Ureter (tissue), 1 donor: ENCODE measurements around the gene LKAAEAR1. TPM values are rescaled to one million over a fixed set of nuclear protein-coding genes. Genes with fewer than 3 reads are reported as not detected.
"Not testable (repeated sequence)": the region's sequence is repeated elsewhere in the genome, so short reads cannot be mapped to it uniquely, and the experiment has no call there.

ENCODE experiments used
- DNase-seq: peaks from one replicate; pipeline ENCODE4 v3.0.0-alpha.2; 2020; ENCODE audit warnings: low spot score
- total RNA-seq: library from RNA; stranded (reverse); gene quantifications from one replicate; pipeline ENCODE4 v1.2.4, GENCODE V29; 2023
- donor health status: DM: yes; HTN: yes; CAD: no.

The LKAAEAR1 gene, protein sequence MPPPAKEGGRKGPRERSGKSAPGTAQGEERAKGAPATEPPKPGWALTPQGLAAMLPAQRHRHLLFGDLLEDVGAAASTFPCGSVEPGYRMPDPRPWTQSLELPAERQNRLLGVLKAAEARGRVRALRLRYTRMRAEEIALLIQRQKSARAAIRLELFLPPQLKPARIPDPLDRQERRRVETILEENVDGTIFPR
- total RNA-seq = not detected

DNA sequence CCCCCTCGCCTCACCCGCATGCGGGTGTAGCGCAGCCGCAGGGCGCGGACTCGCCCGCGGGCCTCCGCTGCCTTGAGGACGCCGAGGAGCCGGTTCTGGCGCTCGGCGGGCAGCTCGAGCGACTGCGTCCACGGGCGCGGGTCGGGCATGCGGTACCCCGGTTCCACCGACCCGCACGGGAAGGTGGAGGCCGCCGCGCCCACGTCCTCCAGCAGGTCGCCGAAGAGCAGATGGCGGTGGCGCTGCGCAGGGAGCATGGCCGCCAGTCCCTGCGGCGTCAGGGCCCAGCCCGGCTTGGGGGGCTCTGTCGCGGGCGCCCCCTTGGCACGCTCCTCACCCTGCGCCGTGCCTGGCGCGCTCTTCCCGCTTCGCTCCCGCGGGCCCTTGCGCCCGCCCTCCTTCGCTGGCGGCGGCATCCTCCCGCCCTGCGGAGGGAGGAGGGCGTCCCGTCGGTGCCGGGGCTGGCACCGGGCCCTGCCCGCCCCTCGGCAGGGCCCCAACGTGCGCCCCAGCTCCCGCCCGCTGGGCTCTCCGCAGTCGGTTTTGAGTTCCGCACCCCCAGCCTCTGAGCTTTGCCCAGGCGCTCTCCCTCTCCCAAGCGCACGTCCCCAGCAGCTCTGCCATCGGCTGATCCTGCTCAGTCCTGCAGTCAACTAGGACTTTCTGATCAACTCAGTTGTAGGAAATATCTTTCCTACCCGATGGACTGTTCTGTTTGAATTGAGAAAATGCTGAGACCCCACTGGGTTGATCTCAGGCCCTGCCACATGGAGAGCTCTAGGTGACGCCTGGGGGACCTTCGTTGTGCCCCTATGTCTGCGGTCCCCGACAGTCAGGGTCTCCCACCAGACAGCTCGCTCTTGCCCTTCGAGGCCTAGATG, at the start of gene LKAAEAR1:
TSS of gene LKAAEAR1 (minus strand) at position 595 of the 881 bp plus-strand sequence. CDS start at position 416, 179 bp downstream.
- no peak for DNase-seq

DNA sequence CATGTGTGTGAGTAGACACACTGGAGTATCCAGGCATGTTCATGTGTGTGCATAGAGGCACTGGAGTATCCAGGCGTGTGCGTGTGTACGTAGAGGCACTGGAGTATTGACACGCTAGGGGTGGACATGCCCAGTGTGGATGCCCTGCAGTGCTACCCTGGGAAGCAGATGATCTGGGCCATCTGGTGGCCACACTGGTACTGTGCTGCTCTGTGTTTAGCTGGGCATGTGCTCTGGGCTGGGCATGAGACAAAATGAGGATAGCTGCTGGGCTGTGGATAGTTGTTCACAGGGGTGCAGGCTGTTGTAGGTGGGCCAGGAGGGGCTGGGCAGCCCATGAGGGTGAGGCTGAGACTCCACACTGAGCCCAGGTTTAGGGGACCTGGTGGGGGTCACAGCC, 47.2 kb upstream of the LKAAEAR1 start:
- DNase-seq = no peak

DNA sequence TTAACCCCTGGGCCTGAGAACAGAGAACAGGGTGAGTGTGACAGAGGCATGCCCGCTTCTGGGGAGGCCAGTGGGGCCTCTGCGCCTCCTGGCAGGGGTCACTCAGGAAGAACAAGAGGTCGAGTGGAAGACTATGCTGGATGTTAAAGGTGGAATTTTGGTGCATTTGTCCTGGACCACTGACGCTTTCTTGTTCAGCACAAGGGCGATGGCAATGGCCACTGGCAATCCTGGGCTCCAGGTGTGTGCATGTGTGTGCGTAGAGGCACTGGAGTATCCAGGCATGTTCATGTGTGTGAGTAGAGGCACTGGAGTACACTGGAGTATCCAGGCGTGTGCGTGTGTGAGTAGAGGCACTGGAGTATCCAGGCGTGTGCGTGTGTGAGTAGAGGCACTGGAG, 46.7 kb upstream of the LKAAEAR1 start:
- no peak for DNase-seq

DNA sequence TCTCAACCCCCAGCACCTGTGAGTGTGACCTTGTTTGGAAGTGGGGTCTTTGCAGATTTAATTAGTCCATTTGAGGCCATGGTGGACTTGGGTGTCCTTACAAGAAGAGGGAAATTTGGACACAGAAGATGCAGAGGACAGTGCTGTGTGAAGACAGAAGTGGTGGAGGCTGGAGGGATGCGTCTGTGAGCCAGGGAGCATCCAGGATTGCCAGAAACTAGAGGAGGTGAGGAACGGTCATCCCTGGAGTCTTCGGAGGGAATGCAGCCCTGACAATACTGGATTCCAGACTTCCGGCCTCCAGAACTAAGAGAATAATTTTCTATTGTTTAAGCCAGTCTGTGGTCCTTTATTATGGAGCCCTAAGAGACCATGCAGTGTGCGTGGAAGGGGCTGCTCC, 46.1 kb upstream of the LKAAEAR1 start:
- DNase-seq = no peak

DNA sequence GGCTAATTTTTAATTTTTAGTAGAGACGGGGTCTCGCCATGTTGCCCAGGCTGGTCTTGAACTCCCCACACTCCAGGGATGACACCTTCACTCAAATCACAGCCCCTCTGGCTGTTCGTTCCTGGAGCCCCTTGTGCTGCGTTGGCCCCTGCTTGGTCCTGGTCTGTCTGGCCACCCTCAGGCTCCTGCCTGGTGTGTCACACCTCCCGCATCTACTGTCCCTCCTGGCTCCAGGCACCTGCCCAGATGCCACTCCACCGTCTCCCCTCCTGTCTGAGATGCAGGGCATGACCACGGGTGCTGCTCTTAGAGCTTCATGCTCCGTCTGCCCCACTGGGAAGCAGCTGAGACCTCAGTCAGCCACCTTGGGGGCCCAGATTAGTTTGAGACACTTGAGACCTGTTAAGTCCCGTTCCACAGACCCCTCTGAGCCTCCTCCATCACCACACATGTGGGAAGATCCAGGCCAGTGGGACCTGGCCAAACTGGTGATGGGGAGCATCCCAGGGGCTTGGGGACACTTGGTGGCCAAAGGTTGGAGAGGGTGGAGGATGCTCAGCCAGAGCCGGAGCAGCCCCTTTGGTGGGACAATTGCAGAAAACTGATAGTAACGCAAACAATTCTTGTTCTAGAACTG, 45.1 kb upstream of the LKAAEAR1 start:
- DNase-seq = no peak

DNA sequence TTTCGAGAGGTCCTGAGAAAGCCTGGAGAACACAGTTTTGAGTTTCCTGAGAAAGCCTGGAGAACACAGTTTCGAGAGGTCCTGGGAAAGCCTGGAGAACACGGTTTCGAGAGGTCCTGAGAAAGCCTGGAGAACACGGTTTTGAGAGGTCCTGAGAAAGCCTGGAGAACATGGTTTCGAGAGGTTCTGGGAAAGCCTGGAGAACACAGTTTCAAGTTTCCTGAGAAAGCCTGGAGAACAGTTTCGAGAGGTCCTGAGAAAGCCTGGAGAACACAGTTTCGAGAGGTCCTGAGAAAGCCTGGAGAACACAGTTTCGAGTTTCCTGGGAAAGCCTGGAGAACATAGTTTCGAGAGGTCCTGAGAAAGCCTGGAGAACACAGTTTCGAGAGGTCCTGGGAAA, 39.3 kb upstream of the LKAAEAR1 start:
- not testable (repeated sequence) for DNase-seq

DNA sequence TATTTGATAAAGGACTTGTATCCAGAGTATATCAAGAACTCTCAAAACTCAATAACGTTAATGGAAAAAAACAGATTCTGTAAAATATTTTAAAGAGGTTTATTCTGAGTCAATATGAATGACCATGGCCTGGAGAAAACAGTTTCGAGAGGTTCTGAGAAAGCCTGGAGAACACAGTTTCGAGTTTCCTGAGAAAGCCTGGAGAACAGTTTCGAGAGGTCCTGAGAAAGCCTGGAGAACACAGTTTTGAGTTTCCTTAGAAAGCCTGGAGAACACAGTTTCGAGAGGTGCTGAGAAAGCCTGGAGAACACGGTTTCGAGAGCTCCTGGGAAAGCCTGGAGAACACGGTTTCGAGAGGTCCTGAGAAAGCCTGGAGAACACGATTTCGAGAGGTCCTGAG, 38.7 kb upstream of the LKAAEAR1 start:
- DNase-seq = not testable (repeated sequence)

DNA sequence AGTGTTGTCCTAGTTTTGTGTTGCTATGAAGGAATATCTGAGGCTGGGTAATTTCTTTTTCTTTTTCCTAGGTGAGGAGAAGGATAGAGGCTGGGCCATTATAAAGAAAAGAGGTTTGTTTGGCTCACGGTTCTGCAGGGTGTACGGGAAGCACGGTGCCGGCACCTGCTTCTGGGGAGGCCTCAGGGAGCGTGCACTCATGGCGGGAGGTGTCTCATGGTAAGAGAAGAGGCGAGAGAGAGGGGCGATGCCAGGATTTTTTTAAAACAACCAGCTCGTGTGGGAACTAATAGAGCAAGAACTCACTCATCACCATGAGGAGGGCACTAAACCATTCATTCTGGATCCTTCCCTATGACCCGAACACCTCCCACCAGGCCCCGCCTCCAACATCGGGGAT, 37.4 kb upstream of the LKAAEAR1 start:
- no peak for DNase-seq

DNA sequence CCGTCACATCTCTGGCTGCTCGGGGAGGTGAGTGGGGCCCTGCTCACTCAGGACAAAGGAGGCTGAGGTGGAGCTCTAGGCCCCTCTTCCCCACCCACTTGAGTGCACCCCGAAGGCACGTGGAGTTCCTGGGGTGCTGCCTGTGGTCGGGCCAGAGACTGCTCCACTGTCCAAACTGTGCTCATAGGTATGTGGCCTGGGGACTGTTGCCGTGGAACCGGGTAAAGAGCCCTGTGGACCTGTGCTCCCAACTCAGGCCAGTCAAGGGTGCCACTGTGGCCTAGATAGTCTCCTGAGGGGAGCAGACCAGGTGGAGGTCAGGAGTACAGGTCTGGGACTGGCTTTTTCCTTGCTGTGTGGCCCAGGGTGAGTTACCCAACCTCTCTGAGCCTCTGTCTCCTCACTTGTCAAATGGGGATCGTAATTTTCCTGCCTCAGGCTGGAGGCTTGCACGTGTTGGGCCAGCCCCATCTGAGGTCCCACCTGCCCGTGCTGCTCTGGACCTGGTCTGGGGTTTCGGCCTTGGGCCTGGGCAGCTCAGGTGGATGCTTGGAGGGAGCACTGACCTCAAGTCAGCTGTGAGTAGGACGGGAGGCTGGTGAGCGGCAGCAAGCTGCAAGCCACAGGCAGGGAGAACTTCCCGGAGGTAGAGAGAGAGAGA, 35.6 kb upstream of the LKAAEAR1 start:
- peak; percentile 29 for DNase-seq

DNA sequence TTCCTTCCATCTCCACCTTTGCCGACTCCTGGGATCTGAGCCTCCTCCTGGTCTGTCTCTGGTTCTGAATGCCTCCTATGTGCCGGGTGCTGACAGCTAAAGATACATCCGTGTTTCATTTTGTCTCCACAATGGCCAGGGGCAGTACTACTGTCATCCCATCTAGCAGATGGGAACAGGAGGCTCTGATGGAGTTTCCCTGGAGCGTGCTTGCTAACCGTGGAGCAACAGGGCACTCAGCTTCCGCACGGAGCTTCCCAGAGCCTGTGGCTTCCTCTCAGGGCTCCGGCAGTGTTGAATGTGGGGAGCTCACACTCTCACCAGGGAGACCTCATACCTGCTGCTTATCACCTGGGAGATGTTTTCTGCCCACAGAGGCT, 35.1 kb upstream of the LKAAEAR1 start:
- no peak for DNase-seq

DNA sequence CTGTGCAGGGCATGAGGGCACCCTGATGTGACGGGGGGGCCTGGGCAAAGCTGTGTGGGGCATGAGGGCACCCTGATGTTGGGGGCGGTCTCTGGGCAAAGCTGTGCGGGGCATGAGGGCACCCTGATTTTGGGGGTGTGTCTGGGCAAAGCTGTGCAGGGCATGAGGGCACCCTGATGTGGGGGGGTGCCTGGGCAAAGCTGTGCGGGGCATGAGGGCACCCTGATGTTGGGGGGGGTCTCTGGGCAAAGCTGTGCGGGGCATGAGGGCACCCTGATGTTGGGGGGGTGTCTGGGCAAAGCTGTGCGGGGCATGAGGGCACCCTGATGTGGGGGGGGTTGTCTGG, 33.2 kb upstream of the LKAAEAR1 start:
- DNase-seq = peak; percentile 1

DNA sequence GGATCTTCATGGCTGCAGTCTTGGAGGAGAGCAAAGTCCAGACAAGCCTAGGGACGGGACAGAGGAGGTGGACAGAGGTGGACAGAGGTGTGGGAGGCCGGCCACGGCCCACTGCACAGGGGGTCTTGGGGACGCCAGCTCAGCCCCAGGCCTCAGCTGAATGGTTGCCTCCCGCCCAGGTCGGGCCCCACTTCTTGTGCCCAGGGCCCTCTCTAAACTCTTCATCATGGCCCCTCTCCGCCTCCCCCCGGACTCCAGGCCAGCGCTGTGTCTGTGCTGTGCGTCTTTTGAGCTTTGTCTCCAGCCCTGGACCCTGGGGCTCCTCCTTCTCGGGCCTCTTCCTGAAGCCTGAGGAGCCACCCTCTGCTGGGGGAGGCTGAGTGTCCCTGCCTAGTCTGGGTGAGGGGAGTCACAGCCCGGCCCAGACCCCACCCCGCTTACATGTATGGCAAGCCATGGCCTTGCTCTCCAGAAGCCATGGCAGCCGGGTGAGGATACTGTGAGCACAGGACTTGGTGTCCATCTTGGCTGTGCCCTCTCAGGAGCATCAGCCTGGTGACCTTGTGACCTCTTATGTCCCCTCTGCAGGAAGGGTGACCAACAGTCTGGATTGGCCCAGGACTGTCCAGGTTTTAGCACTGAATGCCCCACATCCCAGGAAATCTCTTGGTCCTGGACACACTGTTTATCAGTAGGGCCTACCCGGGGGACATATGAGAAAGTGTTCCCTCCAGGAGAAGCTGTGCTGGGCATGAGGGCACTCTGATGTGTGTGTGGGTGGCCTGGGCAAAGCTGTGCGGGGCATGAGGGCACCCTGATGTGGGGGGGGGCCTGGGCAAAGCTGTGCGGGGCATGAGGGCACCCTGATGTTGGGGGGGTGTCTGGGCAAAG, 32.6 kb upstream of the LKAAEAR1 start:
- peak; percentile 33 for DNase-seq

DNA sequence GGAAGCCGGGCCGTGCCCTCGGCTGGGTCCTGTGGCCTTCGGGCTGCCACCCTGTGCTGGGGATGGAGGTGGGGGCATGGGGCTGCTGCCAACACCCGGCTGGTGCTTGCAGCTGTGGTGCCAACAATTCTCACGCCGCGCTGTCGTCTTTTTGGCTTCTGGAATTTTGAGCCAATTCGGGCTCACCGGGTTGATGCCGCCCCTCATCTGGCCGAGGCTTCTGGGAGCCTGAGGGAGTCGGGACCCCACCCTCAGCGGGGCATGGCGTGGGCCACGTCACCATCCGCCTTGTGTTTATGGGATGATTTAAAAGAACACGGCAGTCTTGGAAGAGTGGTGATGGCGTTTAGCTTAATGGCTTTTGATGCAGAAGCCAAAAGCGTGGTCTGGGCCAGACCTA, 31.8 kb upstream of the LKAAEAR1 start:
- peak; percentile 37 for DNase-seq

DNA sequence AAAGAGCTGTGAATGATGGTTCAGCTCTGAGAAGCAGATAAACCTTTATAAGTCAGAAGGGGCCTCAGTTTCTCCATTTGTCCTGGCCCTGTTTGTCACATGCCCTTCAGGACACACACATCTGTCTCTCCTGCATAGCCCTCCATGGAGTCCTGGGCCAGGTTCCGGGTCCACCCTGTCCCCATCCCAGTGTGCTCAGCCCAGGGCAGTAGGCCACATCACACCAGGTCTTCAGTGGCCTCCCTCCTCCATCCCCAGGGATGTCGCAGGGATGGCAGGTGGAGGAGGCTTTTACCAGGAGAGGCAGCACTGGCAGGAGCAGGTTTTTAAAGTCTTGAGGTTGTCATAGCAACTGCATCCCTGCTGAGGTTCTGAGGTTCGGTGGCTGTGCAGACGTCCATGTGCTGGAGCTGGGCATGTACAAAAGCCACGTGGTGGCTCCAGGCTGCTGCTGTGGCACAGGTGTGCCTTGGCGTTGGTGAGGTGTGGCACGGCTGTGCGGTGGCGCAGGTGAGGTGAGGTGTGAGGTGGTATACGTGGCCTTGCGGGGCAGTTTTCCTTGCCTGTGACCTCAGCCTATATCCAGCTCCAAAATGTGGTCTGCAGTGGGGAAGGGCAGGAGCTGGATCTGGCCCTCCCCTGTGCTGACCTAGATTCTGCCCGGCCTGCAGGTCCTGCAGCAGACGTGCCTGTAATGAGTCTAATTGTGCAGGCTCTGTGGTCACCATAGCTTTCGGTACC, 31.1 kb upstream of the LKAAEAR1 start:
- peak; percentile 36 for DNase-seq

DNA sequence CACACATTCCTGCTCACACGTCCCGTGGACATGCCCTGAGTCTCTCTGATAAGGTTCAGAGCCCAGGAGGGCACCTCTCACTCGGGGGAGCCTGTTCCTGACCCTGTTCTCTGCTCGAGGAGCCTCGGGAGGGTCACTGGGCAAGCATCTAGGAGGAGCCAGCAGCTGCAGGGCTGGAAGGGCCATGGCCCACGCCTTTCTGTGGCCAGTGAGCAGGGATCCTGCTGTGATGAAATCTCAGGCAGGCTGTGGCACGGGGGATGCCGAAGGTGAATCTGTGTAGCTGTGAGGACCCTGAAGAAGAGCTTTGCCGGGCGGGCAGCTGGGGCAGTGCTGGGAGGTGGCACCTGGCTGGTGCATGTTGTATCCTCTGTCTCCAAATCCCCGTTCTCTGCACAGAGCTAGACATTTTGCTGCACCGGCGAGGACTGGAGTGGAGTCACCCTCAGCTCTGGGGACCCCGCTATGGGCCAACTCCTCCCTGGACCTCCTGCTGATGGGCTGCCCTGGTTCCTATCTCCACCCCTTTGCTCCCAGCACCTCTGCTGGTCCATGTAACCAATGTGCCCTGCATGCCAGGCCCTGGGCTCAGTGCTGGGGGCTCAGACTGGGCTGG, 30.3 kb upstream of the LKAAEAR1 start:
- peak; percentile 34 for DNase-seq

DNA sequence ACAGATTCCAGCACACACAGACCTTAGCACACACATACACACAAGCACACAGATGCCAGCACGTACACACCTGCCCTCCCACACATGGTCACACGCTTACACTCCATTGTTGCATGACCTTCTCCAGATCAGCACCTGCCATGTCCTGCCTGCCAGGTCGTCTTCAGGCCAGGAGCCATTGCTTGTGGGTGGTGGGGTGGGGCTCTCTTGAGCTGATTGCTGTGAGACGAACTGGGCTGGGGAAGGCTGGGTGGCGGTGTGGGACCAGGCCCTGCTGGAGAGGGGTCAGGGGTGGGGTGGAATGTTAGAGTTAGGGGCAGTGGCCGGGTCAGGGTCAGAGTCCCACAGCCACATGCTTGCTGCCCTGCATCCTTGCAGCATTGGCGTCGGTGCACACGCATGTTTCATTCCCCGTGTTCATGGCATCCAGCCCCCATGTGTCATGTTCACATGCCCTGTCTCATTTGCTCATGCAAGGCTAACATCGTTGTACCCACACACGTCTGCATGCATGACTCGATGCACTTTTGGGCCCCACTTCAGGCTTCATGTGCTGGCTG, 29.7 kb upstream of the LKAAEAR1 start:
- peak; percentile 27 for DNase-seq

DNA sequence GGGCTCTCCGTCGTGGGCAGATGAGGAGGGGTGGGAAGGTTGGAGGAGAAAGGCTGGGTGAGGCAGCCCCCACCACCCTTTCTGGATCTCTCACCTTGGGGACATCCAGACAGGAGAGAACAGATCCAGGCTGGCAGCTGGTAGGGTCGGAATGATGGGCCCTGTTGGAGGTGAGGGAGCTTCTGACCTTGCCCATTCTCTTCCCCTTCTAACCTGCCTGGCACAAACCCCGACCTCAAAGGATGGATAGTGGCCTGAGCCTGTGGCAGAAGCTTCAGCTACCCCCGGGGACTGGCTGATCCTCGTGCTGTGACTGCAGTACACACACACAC, 29.2 kb upstream of the LKAAEAR1 start:
- peak; percentile 37 for DNase-seq

DNA sequence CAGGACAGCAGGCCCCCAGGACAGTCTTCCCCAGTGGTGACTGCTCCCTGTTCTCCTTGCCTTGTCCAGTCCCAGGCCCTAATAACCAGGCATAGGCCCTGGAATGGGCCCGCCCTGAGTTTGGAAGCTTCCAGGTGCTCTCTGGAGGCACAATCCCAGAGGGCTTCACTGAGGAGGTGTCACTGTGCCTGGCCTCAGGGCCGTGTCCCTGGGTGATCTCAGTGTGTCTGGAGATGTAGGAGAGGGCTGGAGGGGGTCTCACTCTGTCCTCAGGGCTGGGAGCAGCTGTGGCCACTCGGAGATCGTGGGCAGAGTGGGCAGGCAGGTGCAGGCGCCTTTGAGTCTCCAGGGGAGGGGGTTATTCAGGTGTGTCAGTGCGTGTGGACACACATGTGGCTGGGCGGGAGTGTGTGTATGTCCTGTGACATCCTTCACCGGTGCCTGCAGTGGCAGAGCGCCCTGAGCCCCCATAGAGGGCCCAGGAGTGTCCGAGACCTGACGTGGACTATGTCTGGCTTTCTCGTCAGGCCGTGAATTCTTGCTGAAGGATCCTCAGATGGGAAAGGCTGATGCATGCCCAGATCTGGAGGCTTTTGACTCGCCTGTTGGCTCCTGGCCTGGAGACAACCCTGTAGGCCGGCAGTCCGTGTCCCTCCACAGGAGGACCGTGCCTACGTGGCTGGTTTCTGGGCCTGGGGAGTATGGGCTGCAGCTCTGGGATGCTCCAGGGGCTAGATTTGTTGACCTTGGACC, 28.7 kb upstream of the LKAAEAR1 start:
- DNase-seq = peak; percentile 27
